Lower leg skin (tissue), 3 donors: Measurements from ENCODE around the gene MAN1C1.

Experiments
- POLR2A ChIP-seq, 2 donors: fragments of 450-650 bp; IDR thresholded peaks; one replicate each; pipeline ENCODE4 v1.6.1; 2016 to 2017; ENCODE audit warnings: antibody characterized with exemption in 2 of 2, mild to moderate bottlenecking in 1 of 2, moderate library complexity in 1 of 2
- TF ChIP-seq, protein P1 (sequence below), 3 donors: fragments of 450-650 bp; IDR thresholded peaks; one replicate each; pipeline ENCODE4 v1.5.1; 2016; ENCODE audit warnings: antibody characterized with exemption in 3 of 3, mild to moderate bottlenecking in 3 of 3, moderate library complexity in 2 of 3

DNA sequence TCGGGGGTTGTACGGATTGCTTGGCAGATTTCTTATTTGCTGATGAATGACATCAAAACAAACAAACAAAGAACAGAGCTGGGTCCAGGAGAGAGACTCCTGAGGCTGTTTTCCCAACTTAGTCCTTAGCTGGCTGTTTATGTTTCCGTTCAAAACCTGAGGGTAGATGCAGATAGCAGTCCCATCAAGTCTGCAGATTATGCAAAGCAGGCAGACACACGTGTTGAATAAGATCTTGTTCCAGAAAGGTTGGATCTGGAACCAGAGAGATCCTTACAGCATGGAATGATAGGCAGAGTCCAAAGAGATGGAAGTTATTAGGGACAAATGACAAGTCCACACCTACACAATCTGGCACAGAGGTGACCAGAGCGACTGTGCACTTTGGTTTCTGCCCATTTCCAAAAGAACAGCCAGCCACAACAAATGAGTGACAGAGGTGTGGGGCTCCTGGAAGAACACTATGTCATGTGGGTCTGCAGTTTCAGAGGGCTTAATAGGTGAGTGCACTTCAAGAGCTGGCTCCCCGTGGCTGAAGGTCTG lies 65.5 kb downstream of the MAN1C1 start:
- TF ChIP-seq POLR2A (IDR thresholded peaks at IDR 0.05) = no peak
- TF ChIP-seq, protein P1, sequence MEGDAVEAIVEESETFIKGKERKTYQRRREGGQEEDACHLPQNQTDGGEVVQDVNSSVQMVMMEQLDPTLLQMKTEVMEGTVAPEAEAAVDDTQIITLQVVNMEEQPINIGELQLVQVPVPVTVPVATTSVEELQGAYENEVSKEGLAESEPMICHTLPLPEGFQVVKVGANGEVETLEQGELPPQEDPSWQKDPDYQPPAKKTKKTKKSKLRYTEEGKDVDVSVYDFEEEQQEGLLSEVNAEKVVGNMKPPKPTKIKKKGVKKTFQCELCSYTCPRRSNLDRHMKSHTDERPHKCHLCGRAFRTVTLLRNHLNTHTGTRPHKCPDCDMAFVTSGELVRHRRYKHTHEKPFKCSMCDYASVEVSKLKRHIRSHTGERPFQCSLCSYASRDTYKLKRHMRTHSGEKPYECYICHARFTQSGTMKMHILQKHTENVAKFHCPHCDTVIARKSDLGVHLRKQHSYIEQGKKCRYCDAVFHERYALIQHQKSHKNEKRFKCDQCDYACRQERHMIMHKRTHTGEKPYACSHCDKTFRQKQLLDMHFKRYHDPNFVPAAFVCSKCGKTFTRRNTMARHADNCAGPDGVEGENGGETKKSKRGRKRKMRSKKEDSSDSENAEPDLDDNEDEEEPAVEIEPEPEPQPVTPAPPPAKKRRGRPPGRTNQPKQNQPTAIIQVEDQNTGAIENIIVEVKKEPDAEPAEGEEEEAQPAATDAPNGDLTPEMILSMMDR (IDR thresholded peaks at IDR 0.05) = no peak
